Kidney (tissue), 14 donors: ENCODE data around the gene DCN. TPM values are rescaled to one million over a fixed set of nuclear protein-coding genes. Genes with fewer than 3 reads are reported as not detected.

Source experiments
- DNase-seq, 5 donors: peaks; one replicate each; pipeline ENCODE4 v3.0.0-alpha.2; 2013 to 2020
- FAIRE-seq: peaks from 2 replicates; lab custom pipeline; 2012; peaks lifted over from hg19 to GRCh38; lab: Jason Lieb, UNC
- H3K27ac ChIP-seq, 2 donors: one replicate each; pipeline ENCODE4 v1.7.0; 2013; ENCODE audit warnings: low read depth in 2 of 2, low read length in 2 of 2, inconsistent platforms in 1 of 2
- H3K27me3 ChIP-seq: one replicate; pipeline ENCODE4 v1.7.1; 2013; ENCODE audit warnings: low read length, inconsistent platforms; ENCODE audit not compliant: control insufficient read depth, insufficient read depth
- H3K36me3 ChIP-seq, 3 donors: one replicate each; pipeline versions ENCODE4 v1.7.0 to v1.7.1; 2013; ENCODE audit warnings: low read length in 3 of 3, control low read depth in 1 of 3, inconsistent platforms in 1 of 3; ENCODE audit not compliant: insufficient read depth in 3 of 3, control insufficient read depth in 2 of 3
- H3K4me1 ChIP-seq, 3 donors: one replicate each; pipeline versions ENCODE4 v1.7.0 to v1.7.1; 2013; ENCODE audit warnings: low read length in 3 of 3, inconsistent platforms in 1 of 3, low read depth in 1 of 3; ENCODE audit not compliant: control insufficient read depth in 2 of 3, insufficient read depth in 2 of 3
- H3K4me3 ChIP-seq, 3 donors: one replicate each; pipeline versions ENCODE4 v1.7.0 to v1.8.1; 2013; ENCODE audit warnings: low read length in 3 of 3, control low read depth in 1 of 3, inconsistent platforms in 1 of 3
- H3K9ac ChIP-seq, 3 donors: one replicate each; pipeline versions ENCODE4 v1.7.0 to v1.7.1; 2013; ENCODE audit warnings: low read length in 3 of 3, control low read depth in 1 of 3, inconsistent platforms in 1 of 3
- H3K9me3 ChIP-seq, 3 donors: one replicate each; pipeline versions ENCODE4 v1.7.0 to v1.7.1; 2013; ENCODE audit warnings: low read length in 3 of 3, control low read depth in 1 of 3, inconsistent platforms in 1 of 3; ENCODE audit not compliant: control insufficient read depth in 2 of 3, insufficient read depth in 1 of 3
- intact Hi-C: fragments of 100-400 bp; cut with DNase I; formaldehyde crosslinking; loops from one replicate; pipeline ENCODE4 v1.11.1; 2022
- polyA plus RNA-seq: library from polyadenylated mRNA; stranded (reverse); fragments of 350-450 nt; fragmentation: Illumina TruSeq; extraction: RNeasy Lipid Tissue Mini Kit (QIAGEN cat#74804); gene quantifications from one replicate; pipeline ENCODE4 v1.2.3, GENCODE V29; 2014; ENCODE audit warnings: low read depth, low replicate concordance; ENCODE audit not compliant: insufficient read depth
- total RNA-seq: library from RNA; stranded (reverse); fragmentation: NEBNext Ultra II Directional; extraction: Animal tissue kit (Norgen Biotek cat#: 25700); gene quantifications from one replicate; pipeline ENCODE4 v1.2.1, GENCODE V29; 2021
- TF ChIP-seq, protein P1 (sequence below): IDR thresholded peaks from 3 replicates; pipeline ENCODE4 v1.5.1; 2012; ENCODE audit warnings: mild to moderate bottlenecking, moderate library complexity, borderline replicate concordance; ENCODE audit not compliant: insufficient read depth; ENCODE audit errors: extremely low read depth
- donor health status: control.
- donor health status: control.
- donor health status: control.
- donor health status: control.
- donor health status: control.
- donor health status: DM: yes; HTN: yes; CAD: no.
- donor health status: Normal renal cell carcinoma (clear cell type).

The DCN gene
- total and polyA plus RNA-seq, 2 donors from 2014 or later, result 239 to 317 TPM

DNA sequence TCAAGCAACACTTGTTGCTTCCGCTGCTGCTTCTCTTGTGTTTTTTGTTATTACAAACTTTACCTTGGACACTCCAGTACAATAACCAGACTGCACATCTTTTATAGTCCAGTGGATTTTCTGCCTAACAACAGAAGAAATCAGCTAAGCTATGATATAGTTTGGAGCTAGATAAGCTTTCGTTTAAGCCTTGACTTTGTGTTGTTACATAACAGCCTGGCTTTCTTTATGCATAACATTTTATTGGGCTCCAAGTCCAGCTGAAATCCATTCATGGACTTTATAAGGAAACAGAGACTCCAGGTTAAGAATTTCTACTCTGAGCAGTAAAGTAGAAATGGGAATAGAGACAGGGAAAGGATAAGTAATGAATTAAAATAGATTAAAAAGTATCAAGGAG lies 3.5 kb upstream of the DCN start:
- Histone ChIP-seq H3K27me3 (no peaks in the 10 kb centered on the region), H3K36me3 (no peaks in the 10 kb centered on the region), H3K4me3 (no peak overlapping the region), H3K9me3 (no peaks in the 10 kb centered on the region), H3K27ac (no peak overlapping the region), H3K4me1 (no peaks in the 10 kb centered on the region), H3K9ac (no peak overlapping the region)
- FAIRE-seq (no peak), DNase-seq (no peak)
- TF ChIP-seq, protein P1, sequence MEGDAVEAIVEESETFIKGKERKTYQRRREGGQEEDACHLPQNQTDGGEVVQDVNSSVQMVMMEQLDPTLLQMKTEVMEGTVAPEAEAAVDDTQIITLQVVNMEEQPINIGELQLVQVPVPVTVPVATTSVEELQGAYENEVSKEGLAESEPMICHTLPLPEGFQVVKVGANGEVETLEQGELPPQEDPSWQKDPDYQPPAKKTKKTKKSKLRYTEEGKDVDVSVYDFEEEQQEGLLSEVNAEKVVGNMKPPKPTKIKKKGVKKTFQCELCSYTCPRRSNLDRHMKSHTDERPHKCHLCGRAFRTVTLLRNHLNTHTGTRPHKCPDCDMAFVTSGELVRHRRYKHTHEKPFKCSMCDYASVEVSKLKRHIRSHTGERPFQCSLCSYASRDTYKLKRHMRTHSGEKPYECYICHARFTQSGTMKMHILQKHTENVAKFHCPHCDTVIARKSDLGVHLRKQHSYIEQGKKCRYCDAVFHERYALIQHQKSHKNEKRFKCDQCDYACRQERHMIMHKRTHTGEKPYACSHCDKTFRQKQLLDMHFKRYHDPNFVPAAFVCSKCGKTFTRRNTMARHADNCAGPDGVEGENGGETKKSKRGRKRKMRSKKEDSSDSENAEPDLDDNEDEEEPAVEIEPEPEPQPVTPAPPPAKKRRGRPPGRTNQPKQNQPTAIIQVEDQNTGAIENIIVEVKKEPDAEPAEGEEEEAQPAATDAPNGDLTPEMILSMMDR, result no peak
- intact Hi-C loops, result no loop called here

DNA sequence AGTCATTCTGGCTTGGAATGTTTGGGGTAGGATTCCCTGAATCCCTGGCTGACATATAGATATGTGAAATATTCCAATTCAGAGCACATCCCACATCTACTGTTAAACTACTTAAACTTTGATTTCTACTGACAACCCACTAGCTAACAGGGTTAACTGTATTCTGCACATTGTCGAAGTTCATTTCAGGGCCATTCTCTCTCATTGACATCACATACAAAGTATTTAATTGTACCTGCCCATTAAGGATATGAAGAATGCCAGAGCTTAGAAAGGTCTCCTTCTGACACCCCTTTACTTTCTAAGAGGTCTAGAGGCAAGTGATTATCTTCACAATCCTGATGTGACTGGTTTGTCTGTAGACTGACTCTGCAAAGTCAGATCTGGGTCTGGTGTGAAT lies 2.8 kb upstream of the DCN start:
- H3K27me3 ChIP-seq, result no peaks in the 10 kb centered on the region
- TF ChIP-seq, protein P1, result no peak
- H3K9ac ChIP-seq, result no peak overlapping the region
- FAIRE-seq, result no peak
- H3K27ac ChIP-seq, result no peak overlapping the region
- no peak for DNase-seq
- no peaks in the 10 kb centered on the region for H3K4me1 ChIP-seq
- H3K9me3 ChIP-seq, result no peaks in the 10 kb centered on the region
- H3K36me3 ChIP-seq, result no peaks in the 10 kb centered on the region
- H3K4me3 ChIP-seq, result no peak overlapping the region
- intact Hi-C loops, result no loop called here

DNA sequence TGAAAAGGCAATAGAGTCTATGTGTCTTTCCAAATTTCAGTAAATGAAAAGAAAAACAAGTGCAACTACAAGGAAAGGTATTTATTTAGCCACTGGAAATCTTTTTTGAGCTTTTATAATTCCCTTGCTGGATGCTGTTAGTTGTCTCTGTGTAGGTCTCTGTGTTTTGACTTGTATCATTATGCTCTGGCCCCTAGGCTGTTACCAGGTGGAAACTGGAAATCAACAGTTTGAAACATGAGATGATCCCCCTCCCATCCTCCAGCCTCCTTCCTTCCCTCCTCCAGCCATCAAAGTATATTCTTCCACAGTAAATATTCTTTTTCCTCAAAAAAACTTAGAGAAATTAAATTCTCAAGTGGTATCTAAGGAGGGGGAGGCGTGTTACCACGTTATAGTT lies 934 bp upstream of the DCN start:
- intact Hi-C loops, result no loop called here
- no peaks in the 10 kb centered on the region for H3K27me3 ChIP-seq
- TF ChIP-seq, protein P1, result no peak
- peak in 2 of 5 donors; percentile 49 to 61 for DNase-seq
- no peak overlapping the region for H3K4me3 ChIP-seq
- no peaks in the 10 kb centered on the region for H3K4me1 ChIP-seq
- H3K36me3 ChIP-seq, result no peaks in the 10 kb centered on the region
- H3K27ac ChIP-seq, result no peak overlapping the region
- FAIRE-seq, result no peak
- H3K9ac ChIP-seq, result no peak overlapping the region
- no peaks in the 10 kb centered on the region for H3K9me3 ChIP-seq
